ENCODE data around the gene GPR31.
"Not testable (repeated sequence)": the region's sequence is repeated elsewhere in the genome, so short reads cannot be mapped to it uniquely, and the experiment has no call there.

Gene GPR31

GRCh38 chr6:167157863-167158262 lies at the start of gene GPR31:
TSS of gene GPR31 (minus strand) at chr6:167157980. CDS start at chr6:167157831, 149 bp downstream.
- Histone ChIP-seq H3K4me1 (ENCODE audit: insufficient read depth, low read length, severe bottlenecking) (peaks cover 30% of the 10 kb centered on the region), H3K9me2 (ENCODE audit: low read depth, low read length) (no peaks in the 10 kb centered on the region), H3F3A (ENCODE audit: insufficient read depth, low read length) (no peaks in the 10 kb centered on the region), H3K36me3 (ENCODE audit: insufficient read depth, low read length) (no peaks in the 10 kb centered on the region), H3K4me3 (ENCODE audit: low read depth, low read length, poor library complexity, severe bottlenecking) (no peak within 1 kb of the TSS), H4K20me1 (ENCODE audit: insufficient read depth, low read length) (no peaks in the 10 kb centered on the region), H3K9me3 (ENCODE audit: low read length) (no peaks in the 10 kb centered on the region), H3K27ac (ENCODE audit: low read depth, low read length, poor library complexity, severe bottlenecking) (no peak within 1 kb of the TSS), H3K4me2 (ENCODE audit: low read length) (peak within 1 kb of the TSS; percentile 17; the same call in 1 of the 2 replicates), H3K79me2 (ENCODE audit: insufficient read depth, low read length) (no peaks in the 10 kb centered on the region), H2AFZ (ENCODE audit: low read length) (peak within 1 kb of the TSS; percentile 20; the same call in 1 of the 2 replicates), H3K9ac (ENCODE audit: low read length) (no peak within 1 kb of the TSS), H3K27me3 (ENCODE audit: insufficient read depth, low read length) (no peaks in the 10 kb centered on the region)
- TF ChIP-seq EZH2 (IDR thresholded peaks at IDR 0.05; ENCODE audit: borderline replicate concordance, low read length) (no peak), CTCF (IDR thresholded peaks at IDR 0.05; ENCODE audit: low read length) (no peak)

- Histone ChIP-seq H3K9me3 (ENCODE audit: low read length) (no peaks in the 10 kb centered on the region), H3K27ac (ENCODE audit: low read depth, low read length, poor library complexity, severe bottlenecking) (no peak overlapping the region), H3K36me3 (ENCODE audit: insufficient read depth, low read length) (no peaks in the 10 kb centered on the region), H4K20me1 (ENCODE audit: insufficient read depth, low read length) (no peaks in the 10 kb centered on the region), H3K9me2 (ENCODE audit: low read depth, low read length) (no peaks in the 10 kb centered on the region), H3K79me2 (ENCODE audit: insufficient read depth, low read length) (no peaks in the 10 kb centered on the region), H3K4me2 (ENCODE audit: low read length) (no peak overlapping the region), H2AFZ (ENCODE audit: low read length) (no peak overlapping the region), H3K4me3 (ENCODE audit: low read depth, low read length, poor library complexity, severe bottlenecking) (no peak overlapping the region), H3K9ac (ENCODE audit: low read length) (no peak overlapping the region), H3K4me1 (ENCODE audit: insufficient read depth, low read length, severe bottlenecking) (no peaks in the 10 kb centered on the region), H3F3A (ENCODE audit: insufficient read depth, low read length) (no peaks in the 10 kb centered on the region), H3K27me3 (ENCODE audit: insufficient read depth, low read length) (no peaks in the 10 kb centered on the region)
- TF ChIP-seq CTCF (IDR thresholded peaks at IDR 0.05; ENCODE audit: low read length) = no peak
- TF ChIP-seq EZH2 (IDR thresholded peaks at IDR 0.05; ENCODE audit: borderline replicate concordance, low read length) = no peak
These were observed 49.7 kb upstream of the GPR31 start for GRCh38 chr6:167207527-167207926.

DNA sequence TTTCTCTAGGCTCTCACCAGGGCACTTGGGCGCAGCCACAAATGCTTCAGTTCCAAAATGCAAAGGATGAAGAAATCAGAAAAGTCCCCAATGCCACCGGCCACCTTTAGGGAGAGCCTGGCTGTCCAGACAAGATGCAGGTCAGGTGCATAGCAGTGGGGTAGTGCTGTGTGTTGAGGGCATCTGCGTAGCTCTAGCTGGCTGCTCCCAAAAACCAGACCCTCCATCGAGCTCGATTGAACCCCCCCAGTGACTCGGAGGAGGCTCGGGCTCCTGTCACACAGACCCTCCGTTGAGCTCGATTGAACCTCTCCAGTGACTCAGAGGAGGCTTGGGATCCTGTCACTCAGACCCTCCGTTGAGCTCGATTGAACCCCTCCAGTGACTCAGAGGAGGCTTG lies 47.5 kb upstream of the GPR31 start:
- not testable (repeated sequence) for H3K4me1 ChIP-seq (ENCODE audit: insufficient read depth, low read length, severe bottlenecking); H3K27me3 ChIP-seq (ENCODE audit: insufficient read depth, low read length); H3K9ac ChIP-seq (ENCODE audit: low read length); H4K20me1 ChIP-seq (ENCODE audit: insufficient read depth, low read length); H2AFZ ChIP-seq (ENCODE audit: low read length); H3K79me2 ChIP-seq (ENCODE audit: insufficient read depth, low read length); H3K9me2 ChIP-seq (ENCODE audit: low read depth, low read length); H3K27ac ChIP-seq (ENCODE audit: low read depth, low read length, poor library complexity, severe bottlenecking); H3K9me3 ChIP-seq (ENCODE audit: low read length); H3F3A ChIP-seq (ENCODE audit: insufficient read depth, low read length); H3K36me3 ChIP-seq (ENCODE audit: insufficient read depth, low read length); H3K4me3 ChIP-seq (ENCODE audit: low read depth, low read length, poor library complexity, severe bottlenecking); H3K4me2 ChIP-seq (ENCODE audit: low read length)

DNA sequence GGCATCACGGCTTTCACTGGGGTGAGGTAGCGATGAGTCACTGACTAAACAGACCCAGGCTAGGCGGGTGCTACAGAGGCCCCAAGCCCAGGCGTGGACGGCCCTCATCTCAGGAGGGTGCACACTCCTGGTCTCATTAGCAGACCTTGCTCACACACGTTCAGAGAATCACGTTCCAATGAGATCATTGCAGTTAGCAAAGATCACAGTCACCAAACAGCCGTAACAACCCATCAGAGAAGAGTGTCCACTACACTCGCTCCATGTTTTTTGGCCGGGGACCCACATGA lies 46.2 kb upstream of the GPR31 start:
- H3K4me2 ChIP-seq (ENCODE audit: low read length); H3K79me2 ChIP-seq (ENCODE audit: insufficient read depth, low read length); H3K36me3 ChIP-seq (ENCODE audit: insufficient read depth, low read length); H3K4me3 ChIP-seq (ENCODE audit: low read depth, low read length, poor library complexity, severe bottlenecking); H3K4me1 ChIP-seq (ENCODE audit: insufficient read depth, low read length, severe bottlenecking); H3F3A ChIP-seq (ENCODE audit: insufficient read depth, low read length); H4K20me1 ChIP-seq (ENCODE audit: insufficient read depth, low read length); H3K9ac ChIP-seq (ENCODE audit: low read length); H3K27ac ChIP-seq (ENCODE audit: low read depth, low read length, poor library complexity, severe bottlenecking); H3K27me3 ChIP-seq (ENCODE audit: insufficient read depth, low read length); H3K9me3 ChIP-seq (ENCODE audit: low read length); H3K9me2 ChIP-seq (ENCODE audit: low read depth, low read length); H2AFZ ChIP-seq (ENCODE audit: low read length): not testable (repeated sequence)

DNA sequence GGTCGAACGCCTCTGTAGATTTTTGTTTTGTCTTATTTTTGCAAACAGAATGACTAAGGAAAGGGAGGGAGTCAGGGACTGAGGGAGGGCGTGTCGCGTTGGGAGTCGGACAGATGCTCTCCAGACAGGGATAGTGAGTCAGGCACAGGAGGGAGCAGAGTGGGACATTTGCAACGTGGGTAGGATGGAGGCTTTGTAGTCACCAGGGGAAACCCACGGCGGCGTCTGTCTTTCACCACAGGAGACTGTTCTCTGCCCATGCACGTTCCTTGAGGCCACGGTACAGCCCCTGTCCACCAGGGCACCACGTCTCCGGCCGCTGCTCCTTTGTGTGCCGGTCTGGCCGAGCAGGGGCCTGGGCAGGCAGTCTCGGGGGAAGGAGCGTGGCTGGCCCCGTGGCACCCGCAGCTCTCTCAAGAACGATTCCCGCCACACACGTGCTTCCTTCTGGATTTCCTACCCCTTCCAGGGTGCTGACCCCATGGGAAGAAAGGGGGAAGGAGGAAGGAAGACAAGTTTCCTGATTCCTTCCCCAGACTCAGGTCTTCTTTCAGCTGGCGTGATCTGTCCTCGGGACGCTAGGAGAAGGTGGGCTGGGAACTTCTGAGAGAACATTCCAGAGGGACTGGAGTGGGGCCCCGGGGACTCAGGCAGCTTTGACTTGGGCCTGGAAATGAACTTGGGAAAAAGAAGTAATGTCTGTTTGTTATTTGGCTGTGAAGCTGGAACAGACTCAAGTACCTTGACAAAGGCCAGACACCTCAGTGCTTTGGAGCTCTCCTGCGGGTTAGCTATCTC lies 45.7 kb upstream of the GPR31 start:
- H3K36me3 ChIP-seq (ENCODE audit: insufficient read depth, low read length); H3K9me2 ChIP-seq (ENCODE audit: low read depth, low read length); H3K27me3 ChIP-seq (ENCODE audit: insufficient read depth, low read length); H3K9ac ChIP-seq (ENCODE audit: low read length); H3K4me2 ChIP-seq (ENCODE audit: low read length); H3K79me2 ChIP-seq (ENCODE audit: insufficient read depth, low read length); H3K4me3 ChIP-seq (ENCODE audit: low read depth, low read length, poor library complexity, severe bottlenecking); H3K9me3 ChIP-seq (ENCODE audit: low read length); H3F3A ChIP-seq (ENCODE audit: insufficient read depth, low read length); H3K27ac ChIP-seq (ENCODE audit: low read depth, low read length, poor library complexity, severe bottlenecking); H3K4me1 ChIP-seq (ENCODE audit: insufficient read depth, low read length, severe bottlenecking); H4K20me1 ChIP-seq (ENCODE audit: insufficient read depth, low read length); H2AFZ ChIP-seq (ENCODE audit: low read length): not testable (repeated sequence)

- H3K4me1 ChIP-seq (ENCODE audit: insufficient read depth, low read length, severe bottlenecking); H3K9me3 ChIP-seq (ENCODE audit: low read length); H3F3A ChIP-seq (ENCODE audit: insufficient read depth, low read length); H3K4me2 ChIP-seq (ENCODE audit: low read length); H3K4me3 ChIP-seq (ENCODE audit: low read depth, low read length, poor library complexity, severe bottlenecking); H3K27ac ChIP-seq (ENCODE audit: low read depth, low read length, poor library complexity, severe bottlenecking); H2AFZ ChIP-seq (ENCODE audit: low read length); H3K79me2 ChIP-seq (ENCODE audit: insufficient read depth, low read length); H3K9me2 ChIP-seq (ENCODE audit: low read depth, low read length); H3K36me3 ChIP-seq (ENCODE audit: insufficient read depth, low read length); H3K9ac ChIP-seq (ENCODE audit: low read length); H4K20me1 ChIP-seq (ENCODE audit: insufficient read depth, low read length); H3K27me3 ChIP-seq (ENCODE audit: insufficient read depth, low read length): not testable (repeated sequence)
These were observed 44.8 kb upstream of the GPR31 start for GRCh38 chr6:167202613-167203012.

Measured in OCI-LY1 (cell line).